ENCODE measurements around the gene LTB4R2. TPM values are rescaled to one million over a fixed set of nuclear protein-coding genes. Genes with fewer than 3 reads are reported as not detected.

LTB4R2 gene
- total and polyA plus RNA-seq, 2 donors (not counting 3 experiments of a cell fraction or from before 2014, with no cell fraction given): 5.5 to 13.1 TPM

DNA sequence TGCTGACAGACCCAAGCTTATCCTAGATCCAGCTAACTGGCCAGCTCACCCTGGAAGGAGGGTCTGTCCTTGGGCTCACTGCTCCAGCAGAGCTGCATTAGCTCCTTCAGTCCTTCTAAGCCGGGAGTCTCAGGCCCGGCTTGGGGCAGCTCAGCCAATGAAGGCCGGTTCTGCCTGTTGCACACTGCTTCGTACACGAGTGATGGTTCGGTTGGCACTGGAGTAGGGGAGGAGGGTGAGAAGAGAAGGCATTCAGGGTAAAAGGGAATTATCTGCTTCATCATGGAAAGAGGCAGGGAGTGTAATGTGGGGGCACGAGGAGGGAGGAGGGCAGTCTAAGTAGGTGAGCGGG is 27.9 kb downstream of the LTB4R2 start:
- peaks cover 5 to 9% of the 10 kb centered on the region in 2 experiments for H3K27me3 ChIP-seq (ENCODE audit: control insufficient read depth in 2 of 2, insufficient read depth in 2 of 2, low read length in 2 of 2)
- no peaks in the 10 kb centered on the region for H4K20me1 ChIP-seq (replicated peaks; ENCODE audit: control insufficient read depth, extremely low read depth, insufficient read depth, low read length)

GRCh38 chr14:24338843-24339242 is 28.9 kb downstream of the LTB4R2 start:
- no peak overlapping the region for H2AFZ ChIP-seq (ENCODE audit: low read depth, low read length)
- no peak overlapping the region for H3K27ac ChIP-seq (ENCODE audit: insufficient read depth, low read depth, low read length)
- H3K79me2 ChIP-seq (ENCODE audit: control insufficient read depth, insufficient read depth, low read length): no peaks in the 10 kb centered on the region
- no peak overlapping the region for H3K9ac ChIP-seq (replicated peaks; ENCODE audit: extremely low read depth, insufficient read depth, low read length)
- dilution Hi-C loops (cut with MboI; ENCODE audit: extremely low pct_ligation_motif_present, low sequenced_read_pairs): no loop called here
- CTCF ChIA-PET: interaction anchor here (0.8 to 20.1 kb wide), 4 partner anchors 17 to 95 kb away, joined by 4 to 811 read pairs (median 9); partner anchors contain the start of genes CBLN3 and KHNYN
- no peaks in the 10 kb centered on the region for H3K9me3 ChIP-seq (replicated peaks; ENCODE audit: control insufficient read depth, insufficient read depth, low read length)
- no peaks in the 10 kb centered on the region for H3K9me1 ChIP-seq (replicated peaks; ENCODE audit: control insufficient read depth, extremely low read depth, insufficient read depth, low read length)
- intact Hi-C loops (cut with micrococcal nuclease): loop anchor here (1.0 kb wide), 1 partner anchor 73 kb away; no protein-coding TSS in a partner anchor
- no peaks in the 10 kb centered on the region for H4K20me1 ChIP-seq (replicated peaks; ENCODE audit: control insufficient read depth, extremely low read depth, insufficient read depth, low read length)
- FAIRE-seq (no peak), DNase-seq (ENCODE audit: low read depth, low spot score) (no peak)
- H3K4me3 ChIP-seq (replicated peaks in 1 of 3; ENCODE audit: insufficient read depth in 1 of 3, low read depth in 1 of 3, low read length in 3 of 3): no peak overlapping the region
- H3K27me3 ChIP-seq (ENCODE audit: control insufficient read depth in 2 of 2, insufficient read depth in 2 of 2, low read length in 2 of 2): peaks cover 5 to 9% of the 10 kb centered on the region in 2 experiments
- BruUV-seq (replicated peaks): no TSS peak
- TF ChIP-seq JUN (IDR thresholded peaks at IDR 0.05; ENCODE audit: borderline replicate concordance, insufficient read depth, insufficient read length, low read depth): no peak
- TF ChIP-seq MYC (IDR thresholded peaks at IDR 0.05; ENCODE audit: low read depth, low read length): no peak
- peak overlapping the region; percentile 40 for H3K4me2 ChIP-seq (ENCODE audit: insufficient read depth, low read length)
- H3K4me1 ChIP-seq (ENCODE audit: control insufficient read depth, extremely low read depth, insufficient read depth, low read length): peaks cover 24% of the 10 kb centered on the region
- POLR2A ChIA-PET: no interaction called here
- no peaks in the 10 kb centered on the region for H3K36me3 ChIP-seq (ENCODE audit: control insufficient read depth in 2 of 2, extremely low read depth in 1 of 2, insufficient read depth in 2 of 2, low read length in 2 of 2)

More for the DNA sequence above, 27.9 kb downstream of the LTB4R2 start:
- Histone ChIP-seq H3K4me3 (replicated peaks in 1 of 3; ENCODE audit: insufficient read depth in 1 of 3, low read depth in 1 of 3, low read length in 3 of 3) (no peak overlapping the region), H3K4me2 (ENCODE audit: insufficient read depth, low read length) (no peak overlapping the region), H3K27ac (ENCODE audit: insufficient read depth, low read depth, low read length) (no peak overlapping the region), H3K9me1 (replicated peaks; ENCODE audit: control insufficient read depth, extremely low read depth, insufficient read depth, low read length) (no peaks in the 10 kb centered on the region), H2AFZ (ENCODE audit: low read depth, low read length) (no peak overlapping the region), H3K9ac (replicated peaks; ENCODE audit: extremely low read depth, insufficient read depth, low read length) (no peak overlapping the region), H3K9me3 (replicated peaks; ENCODE audit: control insufficient read depth, insufficient read depth, low read length) (no peaks in the 10 kb centered on the region), H3K79me2 (ENCODE audit: control insufficient read depth, insufficient read depth, low read length) (no peaks in the 10 kb centered on the region), H3K4me1 (ENCODE audit: control insufficient read depth, extremely low read depth, insufficient read depth, low read length) (peaks cover 31% of the 10 kb centered on the region), H3K36me3 (ENCODE audit: control insufficient read depth in 2 of 2, extremely low read depth in 1 of 2, insufficient read depth in 2 of 2, low read length in 2 of 2) (no peaks in the 10 kb centered on the region)
- BruUV-seq (replicated peaks): no TSS peak
- POLR2A ChIA-PET: no interaction called here
- DNase-seq (ENCODE audit: low read depth, low spot score): no peak
- CTCF ChIA-PET: interaction anchor here (1.5 to 20.1 kb wide), 3 partner anchors 24 to 96 kb away, joined by 4 to 811 read pairs (median 20); partner anchors contain the start of genes CBLN3 and KHNYN
- intact Hi-C loops (cut with micrococcal nuclease) (no loop called here), dilution Hi-C loops (cut with MboI; ENCODE audit: extremely low pct_ligation_motif_present, low sequenced_read_pairs) (no loop called here)
- FAIRE-seq: no peak
- TF ChIP-seq GATA2 (IDR thresholded peaks at IDR 0.05; ENCODE audit: insufficient read depth, insufficient read length, low read depth, low read length) (no peak), JUN (IDR thresholded peaks at IDR 0.05; ENCODE audit: borderline replicate concordance, insufficient read depth, insufficient read length, low read depth) (no peak)

Measured in endothelial cell of umbilical vein (primary cell).